ENCODE results near the gene PRKCZ. TPM values are rescaled to one million over a fixed set of nuclear protein-coding genes. Genes with fewer than 3 reads are reported as not detected.

PRKCZ gene
- total and polyA plus RNA-seq, 9 of the 15 experiments (the other 6 are each of a cell fraction or from before 2014, with no cell fraction given) = 0.07 to 3.1 (median 1.3) TPM

DNA sequence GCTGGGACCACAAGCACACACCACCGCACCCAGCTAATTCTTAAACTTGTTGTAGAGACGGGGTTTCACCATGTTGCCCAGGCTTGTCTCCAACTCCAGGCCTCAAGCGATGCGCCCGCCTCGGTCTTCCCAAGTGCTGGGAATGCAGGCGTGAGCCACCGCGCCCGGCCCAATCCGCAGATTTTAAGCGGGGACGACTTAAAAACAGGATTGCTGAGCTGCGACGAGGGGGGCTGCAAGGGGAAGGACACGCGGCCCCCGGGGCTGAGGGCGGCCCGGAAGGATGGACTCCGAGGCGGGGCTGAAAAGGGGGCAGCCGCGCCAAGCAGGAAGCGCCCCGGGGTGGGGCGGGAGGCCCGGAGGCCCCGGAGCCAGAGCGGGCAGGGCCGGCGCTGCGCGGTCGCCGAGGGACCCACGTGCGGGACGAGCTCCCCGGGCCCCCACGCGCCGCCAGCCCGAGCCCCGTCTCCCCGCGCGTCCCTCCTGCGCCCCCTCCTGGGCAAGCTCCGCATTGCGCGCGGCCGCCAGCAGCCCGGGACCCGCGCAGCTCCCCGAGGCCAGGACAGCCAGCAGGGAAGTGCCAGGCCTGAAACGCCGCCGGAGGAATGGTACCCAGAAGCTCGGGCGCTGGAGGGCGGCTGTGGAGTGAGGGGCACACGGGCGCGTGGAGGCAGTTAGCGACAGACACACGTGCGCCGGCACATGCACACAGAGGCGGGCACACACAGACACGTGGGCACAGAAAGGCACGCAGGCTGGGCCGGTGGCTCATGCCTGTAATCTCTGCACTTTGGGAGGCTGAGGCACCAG lies 5.5 kb upstream of the PRKCZ start (continued):
- peak; percentile 77 for TF ChIP-seq REST (IDR thresholded peaks at IDR 0.05; ENCODE audit: borderline replicate concordance)
- no peak for TF ChIP-seq REST (CRISPR knock-in tag; IDR thresholded peaks at IDR 0.05; ENCODE audit: low read depth)
- no peak for TF ChIP-seq PRPF4 (IDR thresholded peaks at IDR 0.05; ENCODE audit: insufficient read depth, low read depth, low read length, poor library complexity, severe bottlenecking)
- TF ChIP-seq SIN3B (IDR thresholded peaks at IDR 0.05; ENCODE audit: low read depth) = 0 out of 2 replicates have a peak, but pooled peaks have one; percentile 42
- TF ChIP-seq TARDBP (IDR thresholded peaks at IDR 0.05) = 0 out of 2 replicates have a peak, but pooled peaks have one; percentile 52
- no peak for TF ChIP-seq IFI16 (CRISPR knock-in tag; IDR thresholded peaks at IDR 0.05)
- no peak for TF ChIP-seq ELF4 (CRISPR knock-in tag; IDR thresholded peaks at IDR 0.05)
- TF ChIP-seq STAT5B (CRISPR knock-in tag; IDR thresholded peaks at IDR 0.05) = no peak
- peak; percentile 60 for TF ChIP-seq CREM (IDR thresholded peaks at IDR 0.05; ENCODE audit: low read depth)
- TF ChIP-seq FOXM1 (IDR thresholded peaks at IDR 0.05; ENCODE audit: low read depth) = no peak
- TF ChIP-seq FOXM1 (CRISPR knock-in tag; IDR thresholded peaks at IDR 0.05; ENCODE audit: low read depth) = no peak
- TF ChIP-seq DACH1 (IDR thresholded peaks at IDR 0.05; ENCODE audit: partially characterized antibody) = no peak
- TF ChIP-seq CBX5 (IDR thresholded peaks at IDR 0.05; ENCODE audit: borderline replicate concordance, low read depth) = no peak
- TF ChIP-seq, protein P1, sequence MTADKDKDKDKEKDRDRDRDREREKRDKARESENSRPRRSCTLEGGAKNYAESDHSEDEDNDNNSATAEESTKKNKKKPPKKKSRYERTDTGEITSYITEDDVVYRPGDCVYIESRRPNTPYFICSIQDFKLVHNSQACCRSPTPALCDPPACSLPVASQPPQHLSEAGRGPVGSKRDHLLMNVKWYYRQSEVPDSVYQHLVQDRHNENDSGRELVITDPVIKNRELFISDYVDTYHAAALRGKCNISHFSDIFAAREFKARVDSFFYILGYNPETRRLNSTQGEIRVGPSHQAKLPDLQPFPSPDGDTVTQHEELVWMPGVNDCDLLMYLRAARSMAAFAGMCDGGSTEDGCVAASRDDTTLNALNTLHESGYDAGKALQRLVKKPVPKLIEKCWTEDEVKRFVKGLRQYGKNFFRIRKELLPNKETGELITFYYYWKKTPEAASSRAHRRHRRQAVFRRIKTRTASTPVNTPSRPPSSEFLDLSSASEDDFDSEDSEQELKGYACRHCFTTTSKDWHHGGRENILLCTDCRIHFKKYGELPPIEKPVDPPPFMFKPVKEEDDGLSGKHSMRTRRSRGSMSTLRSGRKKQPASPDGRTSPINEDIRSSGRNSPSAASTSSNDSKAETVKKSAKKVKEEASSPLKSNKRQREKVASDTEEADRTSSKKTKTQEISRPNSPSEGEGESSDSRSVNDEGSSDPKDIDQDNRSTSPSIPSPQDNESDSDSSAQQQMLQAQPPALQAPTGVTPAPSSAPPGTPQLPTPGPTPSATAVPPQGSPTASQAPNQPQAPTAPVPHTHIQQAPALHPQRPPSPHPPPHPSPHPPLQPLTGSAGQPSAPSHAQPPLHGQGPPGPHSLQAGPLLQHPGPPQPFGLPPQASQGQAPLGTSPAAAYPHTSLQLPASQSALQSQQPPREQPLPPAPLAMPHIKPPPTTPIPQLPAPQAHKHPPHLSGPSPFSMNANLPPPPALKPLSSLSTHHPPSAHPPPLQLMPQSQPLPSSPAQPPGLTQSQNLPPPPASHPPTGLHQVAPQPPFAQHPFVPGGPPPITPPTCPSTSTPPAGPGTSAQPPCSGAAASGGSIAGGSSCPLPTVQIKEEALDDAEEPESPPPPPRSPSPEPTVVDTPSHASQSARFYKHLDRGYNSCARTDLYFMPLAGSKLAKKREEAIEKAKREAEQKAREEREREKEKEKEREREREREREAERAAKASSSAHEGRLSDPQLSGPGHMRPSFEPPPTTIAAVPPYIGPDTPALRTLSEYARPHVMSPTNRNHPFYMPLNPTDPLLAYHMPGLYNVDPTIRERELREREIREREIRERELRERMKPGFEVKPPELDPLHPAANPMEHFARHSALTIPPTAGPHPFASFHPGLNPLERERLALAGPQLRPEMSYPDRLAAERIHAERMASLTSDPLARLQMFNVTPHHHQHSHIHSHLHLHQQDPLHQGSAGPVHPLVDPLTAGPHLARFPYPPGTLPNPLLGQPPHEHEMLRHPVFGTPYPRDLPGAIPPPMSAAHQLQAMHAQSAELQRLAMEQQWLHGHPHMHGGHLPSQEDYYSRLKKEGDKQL (CRISPR knock-in tag; IDR thresholded peaks at IDR 0.05; ENCODE audit: borderline replicate concordance) = no peak
- no peak for TF ChIP-seq ZNF507 (tag; conservative IDR thresholded peaks at IDR 0.05)
- TF ChIP-seq NRF1 (conservative IDR thresholded peaks at IDR 0.05 in 1 of 2, IDR thresholded peaks at IDR 0.05 in 1 of 2) = peak; percentile 76 to 82
